ENCODE results near the gene FCAMR.
A peak's percentile ranks its signal among the peaks of the same experiment; 100 is the strongest.

Gene FCAMR

DNA sequence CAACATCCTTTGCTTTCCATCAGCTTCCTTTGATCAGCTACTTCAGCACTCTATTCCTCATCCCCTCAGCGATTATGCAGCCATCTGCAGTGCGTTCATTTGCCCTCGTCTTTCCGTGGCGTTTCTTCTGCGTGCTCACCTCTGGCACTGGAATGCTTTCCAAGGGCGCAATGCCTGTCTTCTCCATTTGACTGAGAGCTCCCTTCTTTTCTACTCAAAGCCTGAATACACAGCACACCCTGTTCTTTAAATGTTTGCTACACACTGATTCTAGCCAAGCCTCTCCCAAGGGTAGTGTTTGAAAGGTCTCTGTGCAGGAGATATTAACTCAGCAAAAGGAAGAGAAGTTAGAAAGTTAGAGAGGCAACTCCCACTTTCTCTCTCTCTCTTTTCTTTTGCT is 39.7 kb upstream of the FCAMR start:
- H3K36me3 ChIP-seq (ENCODE audit: control insufficient read depth in 1 of 2, insufficient read depth in 2 of 2, low read length in 2 of 2) = no peaks in the 10 kb centered on the region
- no peaks in the 10 kb centered on the region for H3K9me3 ChIP-seq (ENCODE audit: control insufficient read depth in 1 of 2, low read length in 2 of 2)
- H3K9ac ChIP-seq (ENCODE audit: low read depth in 1 of 2, low read length in 2 of 2) = peak overlapping the region in 1 of 2 donors; percentile 16
- no peaks in the 10 kb centered on the region for H3K27me3 ChIP-seq (ENCODE audit: control insufficient read depth in 1 of 2, insufficient read depth in 2 of 2, low read length in 2 of 2)
- H3K4me3 ChIP-seq (ENCODE audit: low read depth in 1 of 2, low read length in 2 of 2) = no peak overlapping the region
- H3K4me1 ChIP-seq (ENCODE audit: control insufficient read depth in 1 of 2, insufficient read depth in 2 of 2, low read length in 2 of 2) = peaks cover 45 to 60% of the 10 kb centered on the region in 2 donors
- H3K27ac ChIP-seq (ENCODE audit: low read depth, low read length) = peak overlapping the region; percentile 28

DNA sequence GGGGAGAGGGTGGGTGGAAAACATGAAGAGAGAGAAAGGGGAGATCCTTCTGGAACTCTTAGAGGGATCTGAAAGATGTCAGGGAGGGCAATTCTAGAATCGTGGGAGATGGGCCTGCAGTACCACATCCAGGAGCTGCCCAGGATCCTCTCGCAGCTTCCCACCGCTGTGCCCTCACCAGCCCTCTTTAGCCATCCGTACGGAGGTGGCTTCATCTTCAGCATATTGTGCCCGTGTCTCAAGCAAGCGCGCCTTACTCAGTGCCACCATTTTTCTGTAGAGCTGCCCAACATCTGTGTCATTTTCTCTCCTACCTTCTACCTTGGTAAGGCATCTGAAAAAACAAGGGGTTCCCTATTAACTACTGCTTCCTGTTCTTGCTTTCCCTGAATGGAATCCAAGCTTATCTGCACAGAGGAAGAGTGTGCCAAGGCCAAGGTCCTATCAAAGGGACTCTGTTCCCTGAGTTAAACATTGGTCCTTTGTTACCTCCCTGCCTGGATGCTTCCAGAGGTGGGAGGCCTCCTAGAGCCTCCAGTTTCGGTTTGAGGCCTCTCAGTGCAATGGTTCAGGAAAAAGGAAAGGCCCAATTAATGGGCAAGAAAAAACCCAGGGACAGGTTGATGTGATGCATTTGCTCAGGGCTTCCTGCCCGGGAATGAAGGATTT is 39.1 kb upstream of the FCAMR start:
- Histone ChIP-seq H3K36me3 (ENCODE audit: control insufficient read depth in 1 of 2, insufficient read depth in 2 of 2, low read length in 2 of 2) (no peaks in the 10 kb centered on the region), H3K4me3 (ENCODE audit: low read depth in 1 of 2, low read length in 2 of 2) (no peak overlapping the region), H3K27ac (ENCODE audit: low read depth, low read length) (peak overlapping the region; percentile 62), H3K9me3 (ENCODE audit: control insufficient read depth in 1 of 2, low read length in 2 of 2) (no peaks in the 10 kb centered on the region), H3K9ac (ENCODE audit: low read depth in 1 of 2, low read length in 2 of 2) (peak overlapping the region in 1 of 2 donors; percentile 16), H3K27me3 (ENCODE audit: control insufficient read depth in 1 of 2, insufficient read depth in 2 of 2, low read length in 2 of 2) (no peaks in the 10 kb centered on the region), H3K4me1 (ENCODE audit: control insufficient read depth in 1 of 2, insufficient read depth in 2 of 2, low read length in 2 of 2) (peaks cover 51 to 66% of the 10 kb centered on the region in 2 donors)

- Histone ChIP-seq H3K9ac (ENCODE audit: low read depth in 1 of 2, low read length in 2 of 2) (no peak overlapping the region), H3K4me1 (ENCODE audit: control insufficient read depth in 1 of 2, insufficient read depth in 2 of 2, low read length in 2 of 2) (peaks cover 62 to 76% of the 10 kb centered on the region in 2 donors), H3K27ac (ENCODE audit: low read depth, low read length) (peak overlapping the region; percentile 13), H3K36me3 (ENCODE audit: control insufficient read depth in 1 of 2, insufficient read depth in 2 of 2, low read length in 2 of 2) (no peaks in the 10 kb centered on the region), H3K4me3 (ENCODE audit: low read depth in 1 of 2, low read length in 2 of 2) (no peak overlapping the region), H3K9me3 (ENCODE audit: control insufficient read depth in 1 of 2, low read length in 2 of 2) (no peaks in the 10 kb centered on the region), H3K27me3 (ENCODE audit: control insufficient read depth in 1 of 2, insufficient read depth in 2 of 2, low read length in 2 of 2) (no peaks in the 10 kb centered on the region)
Observed at GRCh38 chr1:207007352-207008033, 37.2 kb upstream of the FCAMR start.

DNA sequence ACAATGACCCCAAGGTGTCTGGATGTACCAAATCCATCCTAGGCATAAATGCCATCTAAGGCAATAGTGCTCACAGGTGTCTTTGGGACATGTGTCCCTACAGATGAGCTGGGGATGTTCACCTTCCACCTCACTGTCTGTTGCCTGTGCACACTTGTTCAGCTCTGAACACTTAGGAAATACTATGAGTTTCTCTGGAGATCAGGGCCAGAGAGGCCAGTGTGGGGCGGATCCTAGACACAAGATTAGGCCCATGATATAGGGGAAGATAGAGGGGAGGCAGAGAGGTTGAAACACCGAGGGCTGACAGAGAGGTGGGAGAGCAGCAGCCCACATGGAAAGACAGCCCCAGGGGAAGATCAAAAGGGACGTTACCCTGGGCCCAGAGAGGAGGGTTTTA is 36.7 kb upstream of the FCAMR start:
- no peak overlapping the region for H3K4me3 ChIP-seq (ENCODE audit: low read depth in 1 of 2, low read length in 2 of 2)
- H3K27ac ChIP-seq (ENCODE audit: low read depth, low read length) = peak overlapping the region; percentile 13
- peaks cover 67 to 81% of the 10 kb centered on the region in 2 donors for H3K4me1 ChIP-seq (ENCODE audit: control insufficient read depth in 1 of 2, insufficient read depth in 2 of 2, low read length in 2 of 2)

GRCh38 chr1:207006083-207006482 is 35.8 kb upstream of the FCAMR start:
- Histone ChIP-seq H3K36me3 (ENCODE audit: control insufficient read depth in 1 of 2, insufficient read depth in 2 of 2, low read length in 2 of 2) (no peaks in the 10 kb centered on the region), H3K27me3 (ENCODE audit: control insufficient read depth in 1 of 2, insufficient read depth in 2 of 2, low read length in 2 of 2) (no peaks in the 10 kb centered on the region), H3K4me3 (ENCODE audit: low read depth in 1 of 2, low read length in 2 of 2) (no peak overlapping the region), H3K9ac (ENCODE audit: low read depth in 1 of 2, low read length in 2 of 2) (peak overlapping the region; percentile 21 to 42), H3K27ac (ENCODE audit: low read depth, low read length) (peak overlapping the region; percentile 67), H3K9me3 (ENCODE audit: control insufficient read depth in 1 of 2, low read length in 2 of 2) (no peaks in the 10 kb centered on the region), H3K4me1 (ENCODE audit: control insufficient read depth in 1 of 2, insufficient read depth in 2 of 2, low read length in 2 of 2) (peaks cover 72 to 87% of the 10 kb centered on the region in 2 donors)

More for the DNA sequence above, 36.7 kb upstream of the FCAMR start:
- no peaks in the 10 kb centered on the region for H3K9me3 ChIP-seq (ENCODE audit: control insufficient read depth in 1 of 2, low read length in 2 of 2)
- no peak overlapping the region for H3K9ac ChIP-seq (ENCODE audit: low read depth in 1 of 2, low read length in 2 of 2)
- no peaks in the 10 kb centered on the region for H3K36me3 ChIP-seq (ENCODE audit: control insufficient read depth in 1 of 2, insufficient read depth in 2 of 2, low read length in 2 of 2)
- H3K27me3 ChIP-seq (ENCODE audit: control insufficient read depth in 1 of 2, insufficient read depth in 2 of 2, low read length in 2 of 2) = no peaks in the 10 kb centered on the region

DNA sequence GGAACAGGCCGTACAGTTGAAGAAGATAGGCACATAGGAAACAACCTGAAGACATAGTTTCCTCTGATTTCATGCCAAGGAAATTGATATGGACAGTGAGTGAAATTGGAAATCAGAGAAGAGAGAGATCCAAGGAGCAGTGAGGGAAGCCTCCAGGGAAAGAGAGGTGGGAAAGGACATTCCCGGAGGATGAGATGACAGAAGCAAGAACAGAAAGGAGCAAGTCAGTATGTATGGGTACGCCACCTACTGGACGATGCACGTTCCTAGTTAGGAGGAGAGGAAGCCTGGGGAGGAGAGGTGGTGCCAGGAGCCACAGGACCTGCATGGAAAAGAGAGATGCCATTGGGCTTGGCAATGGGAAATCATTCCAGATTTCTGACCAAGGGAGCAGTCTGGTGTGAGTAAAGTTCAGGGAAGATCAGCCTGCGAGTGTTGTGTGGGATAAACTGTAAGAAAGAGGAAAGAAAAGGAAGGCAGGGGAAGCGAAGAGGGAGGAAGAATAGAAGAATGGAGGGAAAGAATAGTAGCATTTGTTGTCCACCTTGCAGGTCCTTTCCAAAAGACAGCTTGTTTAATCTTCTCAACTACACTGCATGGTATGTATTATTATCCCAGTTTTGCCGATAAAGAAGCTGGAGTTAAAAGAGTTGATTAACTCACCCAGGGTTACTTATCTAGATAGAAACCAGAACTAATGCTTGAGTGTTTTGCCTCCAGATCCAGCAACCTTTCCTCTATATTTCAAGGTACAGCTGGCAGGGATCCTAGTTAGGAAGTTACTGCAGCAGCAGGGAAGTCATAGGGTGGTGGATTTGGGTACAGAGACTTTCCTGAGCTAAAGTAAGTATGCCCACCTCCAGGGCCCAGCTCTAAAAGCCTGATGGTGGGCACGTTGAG is 34.9 kb upstream of the FCAMR start:
- H3K4me1 ChIP-seq (ENCODE audit: control insufficient read depth in 1 of 2, insufficient read depth in 2 of 2, low read length in 2 of 2) = peaks cover 68 to 78% of the 10 kb centered on the region in 2 donors
- H3K27me3 ChIP-seq (ENCODE audit: control insufficient read depth in 1 of 2, insufficient read depth in 2 of 2, low read length in 2 of 2) = no peaks in the 10 kb centered on the region
- peak overlapping the region; percentile 7 to 40 for H3K4me3 ChIP-seq (ENCODE audit: low read depth in 1 of 2, low read length in 2 of 2)
- peak overlapping the region; percentile 67 for H3K27ac ChIP-seq (ENCODE audit: low read depth, low read length)
- H3K9me3 ChIP-seq (ENCODE audit: control insufficient read depth in 1 of 2, low read length in 2 of 2) = no peaks in the 10 kb centered on the region
- H3K9ac ChIP-seq (ENCODE audit: low read depth in 1 of 2, low read length in 2 of 2) = peak overlapping the region; percentile 42 to 48
- no peaks in the 10 kb centered on the region for H3K36me3 ChIP-seq (ENCODE audit: control insufficient read depth in 1 of 2, insufficient read depth in 2 of 2, low read length in 2 of 2)

- no peak overlapping the region for H3K9ac ChIP-seq (ENCODE audit: low read depth in 1 of 2, low read length in 2 of 2)
- no peak overlapping the region for H3K4me3 ChIP-seq (ENCODE audit: low read depth in 1 of 2, low read length in 2 of 2)
- no peaks in the 10 kb centered on the region for H3K36me3 ChIP-seq (ENCODE audit: control insufficient read depth in 1 of 2, insufficient read depth in 2 of 2, low read length in 2 of 2)
- no peaks in the 10 kb centered on the region for H3K9me3 ChIP-seq (ENCODE audit: control insufficient read depth in 1 of 2, low read length in 2 of 2)
- no peak overlapping the region for H3K27ac ChIP-seq (ENCODE audit: low read depth, low read length)
- H3K27me3 ChIP-seq (ENCODE audit: control insufficient read depth in 1 of 2, insufficient read depth in 2 of 2, low read length in 2 of 2) = no peaks in the 10 kb centered on the region
- H3K4me1 ChIP-seq (ENCODE audit: control insufficient read depth in 1 of 2, insufficient read depth in 2 of 2, low read length in 2 of 2) = peaks cover 50 to 59% of the 10 kb centered on the region in 2 donors
Observed at GRCh38 chr1:207003210-207003609, 33.0 kb upstream of the FCAMR start.

GRCh38 chr1:207002724-207003146 is 32.5 kb upstream of the FCAMR start:
- Histone ChIP-seq H3K9me3 (ENCODE audit: control insufficient read depth in 1 of 2, low read length in 2 of 2) (no peaks in the 10 kb centered on the region), H3K27ac (ENCODE audit: low read depth, low read length) (no peak overlapping the region), H3K36me3 (ENCODE audit: control insufficient read depth in 1 of 2, insufficient read depth in 2 of 2, low read length in 2 of 2) (no peaks in the 10 kb centered on the region), H3K4me3 (ENCODE audit: low read depth in 1 of 2, low read length in 2 of 2) (no peak overlapping the region), H3K4me1 (ENCODE audit: control insufficient read depth in 1 of 2, insufficient read depth in 2 of 2, low read length in 2 of 2) (peaks cover 48 to 55% of the 10 kb centered on the region in 2 donors), H3K9ac (ENCODE audit: low read depth in 1 of 2, low read length in 2 of 2) (no peak overlapping the region), H3K27me3 (ENCODE audit: control insufficient read depth in 1 of 2, insufficient read depth in 2 of 2, low read length in 2 of 2) (no peaks in the 10 kb centered on the region)

- H3K4me1 ChIP-seq (ENCODE audit: control insufficient read depth in 1 of 2, insufficient read depth in 2 of 2, low read length in 2 of 2) = peaks cover 41 to 44% of the 10 kb centered on the region in 2 donors
- H3K36me3 ChIP-seq (ENCODE audit: control insufficient read depth in 1 of 2, insufficient read depth in 2 of 2, low read length in 2 of 2) = no peaks in the 10 kb centered on the region
- no peak overlapping the region for H3K27ac ChIP-seq (ENCODE audit: low read depth, low read length)
- no peak overlapping the region for H3K4me3 ChIP-seq (ENCODE audit: low read depth in 1 of 2, low read length in 2 of 2)
- no peaks in the 10 kb centered on the region for H3K27me3 ChIP-seq (ENCODE audit: control insufficient read depth in 1 of 2, insufficient read depth in 2 of 2, low read length in 2 of 2)
- no peaks in the 10 kb centered on the region for H3K9me3 ChIP-seq (ENCODE audit: control insufficient read depth in 1 of 2, low read length in 2 of 2)
- H3K9ac ChIP-seq (ENCODE audit: low read depth in 1 of 2, low read length in 2 of 2) = no peak overlapping the region
Observed at GRCh38 chr1:207001492-207002245, 31.4 kb upstream of the FCAMR start.

Data from duodenal mucosa (tissue), 2 donors.